GM18498 (cell line): Measurements from ENCODE around the gene MYLIP.
"Not testable (repeated sequence)": the region's sequence is repeated elsewhere in the genome, so short reads cannot be mapped to it uniquely, and the experiment has no call there.

ENCODE experiments used
- ATAC-seq: cut with Tn5 transposase; IDR thresholded peaks from one replicate; pipeline ENCODE4 v1.9.1; 2021; ENCODE audit warnings: mild to moderate bottlenecking, moderate library complexity; ENCODE audit not compliant: unreplicated experiment

The MYLIP gene

GRCh38 chr6:16168858-16169257, 40.0 kb downstream of the MYLIP start:
- ATAC-seq: no peak

GRCh38 chr6:16171400-16171799, 42.5 kb downstream of the MYLIP start:
- no peak for ATAC-seq

GRCh38 chr6:16173167-16173940, 44.5 kb downstream of the MYLIP start:
- no peak for ATAC-seq

GRCh38 chr6:16174416-16175078, 45.7 kb downstream of the MYLIP start:
- ATAC-seq: no peak

GRCh38 chr6:16176600-16176999, 47.7 kb downstream of the MYLIP start:
- ATAC-seq: not testable (repeated sequence)

GRCh38 chr6:16177881-16178280, 49.0 kb downstream of the MYLIP start:
- ATAC-seq: no peak

GRCh38 chr6:16178351-16178750, 49.5 kb downstream of the MYLIP start:
- ATAC-seq: no peak

GRCh38 chr6:16179063-16179462, 50.2 kb downstream of the MYLIP start:
- ATAC-seq: no peak

- no peak for ATAC-seq
These were observed 51.1 kb downstream of the MYLIP start for GRCh38 chr6:16179970-16180431.

- no peak for ATAC-seq
These were observed 52.0 kb downstream of the MYLIP start for GRCh38 chr6:16180696-16181438.

GRCh38 chr6:16181439-16182297, 52.8 kb downstream of the MYLIP start:
- ATAC-seq: no peak

- no peak for ATAC-seq
These were observed 54.3 kb downstream of the MYLIP start for GRCh38 chr6:16183187-16183664.

GRCh38 chr6:16184129-16184528, 55.2 kb downstream of the MYLIP start:
- no peak for ATAC-seq

GRCh38 chr6:16184551-16184950, 55.7 kb downstream of the MYLIP start:
- ATAC-seq: no peak

- no peak for ATAC-seq
These were observed 58.3 kb downstream of the MYLIP start for GRCh38 chr6:16187176-16187575.

GRCh38 chr6:16190214-16190613, 61.3 kb downstream of the MYLIP start:
- ATAC-seq: no peak

GRCh38 chr6:16196260-16196983, 67.5 kb downstream of the MYLIP start:
- ATAC-seq: no peak

GRCh38 chr6:16196984-16197546, 68.2 kb downstream of the MYLIP start:
- no peak for ATAC-seq
